Endothelial cell of umbilical vein (primary cell): ENCODE measurements around the gene ABCD1. TPM values are rescaled to one million over a fixed set of nuclear protein-coding genes. Genes with fewer than 3 reads are reported as not detected.

Source experiments
- BruUV-seq: library from RNA; stranded (reverse); fragments of 400-500 nt; replicated peaks from 2 replicates; lab custom pipeline; 2021; lab: Mats Ljungman, UMichigan
- CTCF ChIA-PET: fragments of 300-600, 350-600 bp; sonication (Branson Sonifier 250); formaldehyde crosslinking; loops from one replicate; lab custom pipeline; 2021; ENCODE audit warnings: antibody characterized with exemption, inconsistent platforms; lab: Charles Lee
- POLR2A ChIA-PET: fragments of 300-600, 350-600 bp; sonication (Branson Sonifier 250); formaldehyde crosslinking; loops from one replicate; lab custom pipeline; 2021; ENCODE audit warnings: antibody characterized with exemption, inconsistent platforms; lab: Charles Lee
- DNase-seq: peaks from one replicate; pipeline ENCODE4 v3.0.0-alpha.2; 2011; ENCODE audit warnings: low read depth, low spot score
- FAIRE-seq: peaks from 2 replicates; lab custom pipeline; 2011; peaks lifted over from hg19 to GRCh38; lab: Jason Lieb, UNC
- H2AFZ ChIP-seq: 2 replicates; pipeline ENCODE4 v1.6.0; 2012; ENCODE audit warnings: low read depth, low read length, control low read depth, inconsistent platforms
- H3K27ac ChIP-seq: 2 replicates; pipeline ENCODE4 v1.5.1; 2011; ENCODE audit warnings: low read depth, mild to moderate bottlenecking, control low read depth, low read length, moderate library complexity; ENCODE audit not compliant: insufficient read depth
- H3K27me3 ChIP-seq, 2 experiments: 2 replicates each; pipeline versions ENCODE4 v1.6.0 to v1.6.1; 2011; ENCODE audit warnings: low read length in 2 of 2, mixed read lengths in 1 of 2; ENCODE audit not compliant: control insufficient read depth in 2 of 2, insufficient read depth in 2 of 2
- H3K36me3 ChIP-seq, 2 experiments: 2 replicates in 1 of 2; 3 replicates in 1 of 2; pipeline ENCODE4 v1.5.1; 2011; ENCODE audit warnings: low read length in 2 of 2, mild to moderate bottlenecking in 1 of 2, moderate library complexity in 1 of 2; ENCODE audit not compliant: control insufficient read depth in 2 of 2, insufficient read depth in 2 of 2; ENCODE audit errors: extremely low read depth in 1 of 2
- H3K4me1 ChIP-seq: 3 replicates; pipeline ENCODE4 v1.5.1; 2011; ENCODE audit warnings: mild to moderate bottlenecking, low read length; ENCODE audit not compliant: control insufficient read depth, insufficient read depth; ENCODE audit errors: extremely low read depth
- H3K4me2 ChIP-seq: 2 replicates; pipeline ENCODE4 v1.6.1; 2011; ENCODE audit warnings: low read length, control low read depth, mixed read lengths; ENCODE audit not compliant: insufficient read depth
- H3K4me3 ChIP-seq, 3 experiments: fragments of 200-600 bp in 1 of 3; sonication (generic), shearing (Covaris generic) in 1 of 3; replicated peaks in 1 of 3; 2 replicates each; pipeline ENCODE4 v1.5.1; 2011 to 2016; ENCODE audit warnings: control low read depth in 3 of 3, low read length in 3 of 3, mild to moderate bottlenecking in 2 of 3, inconsistent platforms in 1 of 3, low read depth in 1 of 3, moderate library complexity in 1 of 3; ENCODE audit not compliant: insufficient read depth in 1 of 3
- H3K79me2 ChIP-seq: 2 replicates; pipeline ENCODE4 v1.6.0; 2012; ENCODE audit warnings: low read length, inconsistent platforms; ENCODE audit not compliant: control insufficient read depth, insufficient read depth
- H3K9ac ChIP-seq: replicated peaks from 2 replicates; pipeline ENCODE3; 2011; ENCODE audit warnings: low read length, control low read depth; ENCODE audit not compliant: insufficient read depth; ENCODE audit errors: extremely low read depth
- H3K9me1 ChIP-seq: replicated peaks from 3 replicates; pipeline ENCODE4 v1.6.0; 2011; ENCODE audit warnings: mild to moderate bottlenecking, low read length; ENCODE audit not compliant: control insufficient read depth, insufficient read depth; ENCODE audit errors: extremely low read depth
- H3K9me3 ChIP-seq: replicated peaks from 2 replicates; pipeline ENCODE4 v1.5.1; 2012; ENCODE audit warnings: low read length, inconsistent platforms; ENCODE audit not compliant: control insufficient read depth, insufficient read depth
- H4K20me1 ChIP-seq: replicated peaks from 2 replicates; pipeline ENCODE3; 2011; ENCODE audit warnings: mild to moderate bottlenecking, low read length; ENCODE audit not compliant: control insufficient read depth, insufficient read depth; ENCODE audit errors: extremely low read depth
- EZH2 ChIP-seq: IDR thresholded peaks from 2 replicates; pipeline ENCODE4 v1.6.1; 2012; ENCODE audit warnings: borderline replicate concordance, low read depth, mild to moderate bottlenecking, moderate library complexity, low read length, inconsistent platforms; ENCODE audit not compliant: severe bottlenecking
- FOS ChIP-seq: IDR thresholded peaks from 2 replicates; pipeline ENCODE4 v1.6.1; 2011; ENCODE audit warnings: mild to moderate bottlenecking, low read length, moderate library complexity, borderline replicate concordance; ENCODE audit not compliant: insufficient read depth
- GATA2 ChIP-seq: IDR thresholded peaks from 2 replicates; pipeline ENCODE4 v1.7.0; 2011; ENCODE audit warnings: low read depth, mild to moderate bottlenecking, moderate library complexity, mixed read lengths, low read length; ENCODE audit not compliant: insufficient read length, insufficient read depth
- JUN ChIP-seq: IDR thresholded peaks from 2 replicates; pipeline ENCODE4 v1.6.1; 2011; ENCODE audit warnings: borderline replicate concordance, low read depth; ENCODE audit not compliant: insufficient read length, insufficient read depth
- MYC ChIP-seq: IDR thresholded peaks from one replicate; pipeline ENCODE4 v1.6.1; 2011; ENCODE audit warnings: mild to moderate bottlenecking, low read depth, low read length
- POLR2A ChIP-seq: IDR thresholded peaks from 2 replicates; pipeline ENCODE4 v1.6.1; 2012; ENCODE audit warnings: low read depth, mild to moderate bottlenecking, control low read depth, low read length
- POLR2AphosphoS5 ChIP-seq: IDR thresholded peaks from 2 replicates; pipeline ENCODE4 v1.6.1; 2012; ENCODE audit warnings: low read depth, mild to moderate bottlenecking, control low read depth, low read length, moderate library complexity; ENCODE audit not compliant: insufficient read depth
- dilution Hi-C: fragments of 300-500 bp; cut with MboI; formaldehyde crosslinking; loops from one replicate; pipeline ENCODE4 v1.15.0; 2019; ENCODE audit warnings: low sequenced_read_pairs; ENCODE audit not compliant: extremely low pct_ligation_motif_present
- intact Hi-C: fragments of 100-400 bp; cut with micrococcal nuclease; formaldehyde crosslinking; loops from one replicate; pipeline ENCODE4 v1.10.0; 2022
- polyA plus RNA-seq, 4 experiments: library from polyadenylated mRNA; depleted of rRNA in 3 of 4; stranded (reverse) in 3 of 4; unstranded in 1 of 4; fragments of >200 nt; gene quantifications; 2 replicates each; pipeline versions ENCODE4 v1.2.1 to v1.2.3, GENCODE V29; 2011 to 2012; ENCODE audit warnings: missing spikeins in 1 of 4
- total RNA-seq: library from RNA; stranded (reverse); gene quantifications from 2 replicates; pipeline ENCODE4 v1.2.3, GENCODE V29; 2021
- TF ChIP-seq, protein P1 (sequence below), 2 donors: IDR thresholded peaks; 1 replicate in 1 of 2; 2 replicates in 1 of 2; pipeline ENCODE4 v1.5.1; 2011; ENCODE audit warnings: low read length in 2 of 2, mild to moderate bottlenecking in 2 of 2, moderate library complexity in 2 of 2, control low read depth in 1 of 2, inconsistent platforms in 1 of 2, low read depth in 1 of 2; ENCODE audit not compliant: insufficient read depth in 1 of 2; ENCODE audit errors: extremely low read depth in 1 of 2
- TF ChIP-seq, protein P2 (sequence below): IDR thresholded peaks from 2 replicates; pipeline ENCODE4 v1.6.1; 2011; ENCODE audit not compliant: insufficient read depth, insufficient read length

The ABCD1 gene
- total and polyA plus RNA-seq, 2 donors (not counting 3 experiments of a cell fraction or from before 2014, with no cell fraction given): 9.1 to 12.9 TPM

DNA sequence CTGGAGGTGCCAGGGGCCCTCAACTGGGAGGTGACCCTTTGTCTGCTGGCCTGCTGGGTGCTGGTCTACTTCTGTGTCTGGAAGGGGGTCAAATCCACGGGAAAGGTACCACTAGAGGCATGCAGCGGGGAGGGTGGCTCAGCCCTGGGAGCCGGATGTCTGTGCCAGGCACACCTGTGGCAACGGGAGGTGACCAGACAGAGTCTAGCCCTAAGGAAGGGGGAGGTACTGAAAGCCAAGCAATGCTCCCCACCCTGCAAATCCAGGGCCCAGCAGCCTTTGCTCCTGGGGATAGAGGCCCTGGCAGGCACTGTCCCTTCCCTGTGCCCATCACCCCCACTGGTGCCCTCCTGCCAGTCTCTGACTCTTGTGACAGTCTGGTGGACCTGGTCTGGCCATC is 32.7 kb upstream of the ABCD1 start:
- no peak overlapping the region for H3K4me3 ChIP-seq
- H3K27me3 ChIP-seq: no peaks in the 10 kb centered on the region
- ChIA-PET POLR2A (no interaction called here), CTCF (no interaction called here)
- no peak overlapping the region for H3K4me2 ChIP-seq
- no peaks in the 10 kb centered on the region for H3K9me1 ChIP-seq
- H4K20me1 ChIP-seq: no peaks in the 10 kb centered on the region
- no peak for DNase-seq
- peaks cover 4% of the 10 kb centered on the region for H3K4me1 ChIP-seq
- no peaks in the 10 kb centered on the region for H3K36me3 ChIP-seq
- no peaks in the 10 kb centered on the region for H3K79me2 ChIP-seq
- no peak for TF ChIP-seq EZH2
- no peak for TF ChIP-seq GATA2
- TF ChIP-seq POLR2A: no peak
- TF ChIP-seq, protein P1, sequence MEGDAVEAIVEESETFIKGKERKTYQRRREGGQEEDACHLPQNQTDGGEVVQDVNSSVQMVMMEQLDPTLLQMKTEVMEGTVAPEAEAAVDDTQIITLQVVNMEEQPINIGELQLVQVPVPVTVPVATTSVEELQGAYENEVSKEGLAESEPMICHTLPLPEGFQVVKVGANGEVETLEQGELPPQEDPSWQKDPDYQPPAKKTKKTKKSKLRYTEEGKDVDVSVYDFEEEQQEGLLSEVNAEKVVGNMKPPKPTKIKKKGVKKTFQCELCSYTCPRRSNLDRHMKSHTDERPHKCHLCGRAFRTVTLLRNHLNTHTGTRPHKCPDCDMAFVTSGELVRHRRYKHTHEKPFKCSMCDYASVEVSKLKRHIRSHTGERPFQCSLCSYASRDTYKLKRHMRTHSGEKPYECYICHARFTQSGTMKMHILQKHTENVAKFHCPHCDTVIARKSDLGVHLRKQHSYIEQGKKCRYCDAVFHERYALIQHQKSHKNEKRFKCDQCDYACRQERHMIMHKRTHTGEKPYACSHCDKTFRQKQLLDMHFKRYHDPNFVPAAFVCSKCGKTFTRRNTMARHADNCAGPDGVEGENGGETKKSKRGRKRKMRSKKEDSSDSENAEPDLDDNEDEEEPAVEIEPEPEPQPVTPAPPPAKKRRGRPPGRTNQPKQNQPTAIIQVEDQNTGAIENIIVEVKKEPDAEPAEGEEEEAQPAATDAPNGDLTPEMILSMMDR (IDR thresholded peaks at IDR 0.05; ENCODE audit: extremely low read depth in 1 of 2, insufficient read depth in 1 of 2, low read depth in 1 of 2, low read length in 2 of 2): no peak
- no peak for TF ChIP-seq FOS
- TF ChIP-seq, protein P2, sequence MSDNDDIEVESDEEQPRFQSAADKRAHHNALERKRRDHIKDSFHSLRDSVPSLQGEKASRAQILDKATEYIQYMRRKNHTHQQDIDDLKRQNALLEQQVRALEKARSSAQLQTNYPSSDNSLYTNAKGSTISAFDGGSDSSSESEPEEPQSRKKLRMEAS: no peak
- no peak for TF ChIP-seq POLR2AphosphoS5
- no peak for TF ChIP-seq JUN
- TF ChIP-seq MYC: no peak
- H3K27ac ChIP-seq: no peak overlapping the region
- dilution Hi-C loops (no loop called here), intact Hi-C loops (no loop called here)
- no TSS peak for BruUV-seq
- H2AFZ ChIP-seq: no peak overlapping the region
- FAIRE-seq: no peak
- H3K9ac ChIP-seq: no peak overlapping the region
- no peaks in the 10 kb centered on the region for H3K9me3 ChIP-seq
